ENCODE results near the gene SETD1B. TPM values are rescaled to one million over a fixed set of nuclear protein-coding genes. Genes with fewer than 3 reads are reported as not detected.

SETD1B gene
- total RNA-seq, result 5.7 and 8.0 TPM in 2 replicates

GRCh38 chr12:121803861-121804416 lies at the start of gene SETD1B:
TSS of gene SETD1B (plus strand) at chr12:121804009. CDS start at chr12:121804738, 729 bp downstream.

GRCh38 chr12:121793440-121793837 lies 10.4 kb upstream of the SETD1B start, which contains the start of gene RHOF:
TSS of gene RHOF (minus strand) at chr12:121793688. CDS start at chr12:121793633, 55 bp downstream.

DNA sequence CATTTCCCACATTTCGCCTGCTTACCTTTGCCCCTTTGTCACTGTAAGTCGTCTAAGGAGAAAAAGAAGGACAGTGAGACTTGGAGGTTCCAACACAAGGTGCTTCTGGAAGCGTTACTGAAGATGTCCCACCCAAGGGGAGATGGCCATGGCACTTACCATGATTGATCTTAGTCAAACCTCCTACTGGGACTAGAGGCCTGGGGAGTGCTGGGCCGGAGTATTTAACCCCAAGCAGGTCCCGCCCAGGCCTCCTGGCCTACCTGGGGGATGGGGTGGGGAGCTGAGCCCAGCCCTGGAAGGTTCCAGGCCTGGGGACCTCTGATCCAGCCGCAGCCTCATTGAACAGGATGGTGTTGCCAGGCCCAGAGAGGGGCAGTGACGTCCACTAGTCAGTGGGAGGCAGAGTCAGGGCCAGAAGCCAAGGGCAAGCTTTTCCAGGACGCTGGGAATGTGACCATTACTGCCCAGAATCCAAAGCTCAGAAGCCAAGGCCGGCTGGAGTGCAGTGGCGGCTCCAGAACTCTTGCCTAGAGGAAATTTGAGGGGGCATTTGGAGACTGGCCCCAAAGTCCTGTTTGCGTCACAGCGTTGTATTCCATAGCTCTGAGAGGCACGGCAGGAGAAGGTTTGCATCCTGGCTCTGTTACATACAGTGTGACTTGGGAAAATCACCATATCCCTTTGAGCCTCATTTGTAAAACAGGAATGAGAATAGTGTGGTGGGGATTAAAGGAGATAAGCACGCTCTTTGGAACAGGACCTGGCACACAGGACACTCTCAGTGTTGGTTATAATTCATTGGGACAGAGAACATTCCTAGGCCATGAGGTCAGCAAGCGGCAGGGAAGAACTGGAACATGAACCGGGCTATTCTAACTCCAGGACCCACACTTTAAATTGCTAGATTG lies 55.1 kb downstream of the SETD1B start, which contains the start of gene HPD:
Gene HPD, minus strand, starts transcription at position 198 of the 911 bp plus-strand sequence. Its CDS starts 36 bp downstream, at position 162.

Small RNA genes within 50 kb of the gene (small RNA-seq; reads per million reads assigned to genes)
- not detected for gene AC069503.3

Other genes with a start within 250 kb of the SETD1B start
- 41.3 and 44.3 TPM in 2 replicates for gene KDM2B, start 223.0 kb upstream of the SETD1B start, total RNA-seq
- 13.4 and 22.5 TPM in 2 replicates for gene ORAI1, start 177.5 kb upstream of the SETD1B start, total RNA-seq
- gene MORN3, start 134.4 kb upstream of the SETD1B start, total RNA-seq, result 0.29 and 0.80 TPM in 2 replicates
- gene TMEM120B, start 91.3 kb upstream of the SETD1B start, total RNA-seq, result 6.3 and 11.8 TPM in 2 replicates
- gene RHOF, start 10.3 kb upstream of the SETD1B start, total RNA-seq, result 17.0 and 18.2 TPM in 2 replicates
- gene HPD, start 54.9 kb downstream of the SETD1B start, total RNA-seq, result not detected in 2 replicates
- 41.2 and 59.0 TPM in 2 replicates for gene PSMD9, start 84.8 kb downstream of the SETD1B start, total RNA-seq
- 3.6 and 4.3 TPM in 2 replicates for gene CFAP251, start 114.6 kb downstream of the SETD1B start, total RNA-seq
- 7.0 and 10.6 TPM in 2 replicates for gene BCL7A, start 217.9 kb downstream of the SETD1B start, total RNA-seq